DOHH2 (cell line): ENCODE results near the gene HDAC11.
A peak's percentile ranks its signal among the peaks of the same experiment; 100 is the strongest.

Experiments used
- H3F3A ChIP-seq: fragments of 200-600 bp; sonication (generic), shearing (Covaris generic); 2 replicates; pipeline ENCODE4 v1.6.0; 2016; ENCODE audit warnings: antibody characterized with exemption, mild to moderate bottlenecking; ENCODE audit not compliant: control insufficient read depth, insufficient read depth
- H3K27ac ChIP-seq: fragments of 200-600 bp; sonication (generic); 2 replicates; pipeline ENCODE4 v1.5.1; 2014; ENCODE audit warnings: low read depth, mild to moderate bottlenecking, low read length, moderate library complexity
- H3K27me3 ChIP-seq: fragments of 200-600 bp; sonication (generic); 2 replicates; pipeline ENCODE4 v1.6.1; 2014; ENCODE audit warnings: mild to moderate bottlenecking, low read length, mixed read lengths; ENCODE audit not compliant: control insufficient read depth
- H3K36me3 ChIP-seq: fragments of 200-600 bp; sonication (generic); 2 replicates; pipeline ENCODE4 v1.6.1; 2014; ENCODE audit warnings: mild to moderate bottlenecking, low read length, moderate library complexity, mixed read lengths; ENCODE audit not compliant: control insufficient read depth
- H3K4me1 ChIP-seq: fragments of 200-600 bp; sonication (generic); 2 replicates; pipeline ENCODE4 v1.6.1; 2014; ENCODE audit warnings: mild to moderate bottlenecking, low read length, mixed read lengths; ENCODE audit not compliant: control insufficient read depth
- H3K4me2 ChIP-seq: fragments of 200-600 bp; sonication (generic); 2 replicates; pipeline ENCODE4 v1.6.0; 2014; ENCODE audit warnings: mild to moderate bottlenecking, low read length, moderate library complexity
- H3K4me3 ChIP-seq: fragments of 200-600 bp; sonication (generic); 2 replicates; pipeline ENCODE4 v1.5.1; 2014; ENCODE audit warnings: mild to moderate bottlenecking, low read length, mixed read lengths
- H3K79me2 ChIP-seq: fragments of 200-600 bp; sonication (generic); 2 replicates; pipeline ENCODE4 v1.6.1; 2014; ENCODE audit warnings: mild to moderate bottlenecking, low read length, mixed read lengths; ENCODE audit not compliant: control insufficient read depth
- H3K9me2 ChIP-seq: fragments of 200-600 bp; sonication (generic); replicated peaks from 2 replicates; pipeline ENCODE4 v1.6.1; 2014; ENCODE audit warnings: mild to moderate bottlenecking, low read length, mixed read lengths; ENCODE audit not compliant: control insufficient read depth
- H3K9me3 ChIP-seq: fragments of 200-600 bp; sonication (generic); 2 replicates; pipeline ENCODE4 v1.6.1; 2014; ENCODE audit warnings: antibody characterized with exemption, low read length, mixed read lengths; ENCODE audit not compliant: control insufficient read depth, insufficient read depth
- H4K20me1 ChIP-seq: fragments of 200-600 bp; sonication (generic); 2 replicates; pipeline ENCODE4 v1.6.0; 2014; ENCODE audit warnings: low read depth, mild to moderate bottlenecking, antibody characterized with exemption, low read length, moderate library complexity; ENCODE audit not compliant: control insufficient read depth, insufficient read depth
- EZH2phosphoT487 ChIP-seq: fragments of 200-600 bp; sonication (generic); IDR thresholded peaks from 2 replicates; pipeline ENCODE4 v1.6.1; 2017; ENCODE audit warnings: borderline replicate concordance, mild to moderate bottlenecking, antibody characterized with exemption, low read length, moderate library complexity, mixed read lengths
- TF ChIP-seq, protein P1 (sequence below): fragments of 200-600 bp; sonication (generic); IDR thresholded peaks from one replicate; pipeline ENCODE4 v1.5.1; 2014; ENCODE audit warnings: antibody characterized with exemption, mild to moderate bottlenecking, low read depth, low read length; ENCODE audit not compliant: poor library complexity, severe bottlenecking

HDAC11 gene

GRCh38 chr3:13492976-13493866 is 13.1 kb downstream of the HDAC11 start:
- Histone ChIP-seq H3K27me3 (0 out of 2 replicates have a peak, but pooled peaks cover 3% of the 10 kb centered on the region), H3K79me2 (no peaks in the 10 kb centered on the region), H3K27ac (no peak overlapping the region), H3K4me1 (no peaks in the 10 kb centered on the region), H3K4me3 (no peak overlapping the region), H3K9me2 (no peaks in the 10 kb centered on the region), H4K20me1 (no peaks in the 10 kb centered on the region), H3K4me2 (no peak overlapping the region), H3K9me3 (no peaks in the 10 kb centered on the region), H3F3A (no peaks in the 10 kb centered on the region), H3K36me3 (no peaks in the 10 kb centered on the region)
- TF ChIP-seq, protein P1, sequence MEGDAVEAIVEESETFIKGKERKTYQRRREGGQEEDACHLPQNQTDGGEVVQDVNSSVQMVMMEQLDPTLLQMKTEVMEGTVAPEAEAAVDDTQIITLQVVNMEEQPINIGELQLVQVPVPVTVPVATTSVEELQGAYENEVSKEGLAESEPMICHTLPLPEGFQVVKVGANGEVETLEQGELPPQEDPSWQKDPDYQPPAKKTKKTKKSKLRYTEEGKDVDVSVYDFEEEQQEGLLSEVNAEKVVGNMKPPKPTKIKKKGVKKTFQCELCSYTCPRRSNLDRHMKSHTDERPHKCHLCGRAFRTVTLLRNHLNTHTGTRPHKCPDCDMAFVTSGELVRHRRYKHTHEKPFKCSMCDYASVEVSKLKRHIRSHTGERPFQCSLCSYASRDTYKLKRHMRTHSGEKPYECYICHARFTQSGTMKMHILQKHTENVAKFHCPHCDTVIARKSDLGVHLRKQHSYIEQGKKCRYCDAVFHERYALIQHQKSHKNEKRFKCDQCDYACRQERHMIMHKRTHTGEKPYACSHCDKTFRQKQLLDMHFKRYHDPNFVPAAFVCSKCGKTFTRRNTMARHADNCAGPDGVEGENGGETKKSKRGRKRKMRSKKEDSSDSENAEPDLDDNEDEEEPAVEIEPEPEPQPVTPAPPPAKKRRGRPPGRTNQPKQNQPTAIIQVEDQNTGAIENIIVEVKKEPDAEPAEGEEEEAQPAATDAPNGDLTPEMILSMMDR, result no peak
- no peak for TF ChIP-seq EZH2phosphoT487

DNA sequence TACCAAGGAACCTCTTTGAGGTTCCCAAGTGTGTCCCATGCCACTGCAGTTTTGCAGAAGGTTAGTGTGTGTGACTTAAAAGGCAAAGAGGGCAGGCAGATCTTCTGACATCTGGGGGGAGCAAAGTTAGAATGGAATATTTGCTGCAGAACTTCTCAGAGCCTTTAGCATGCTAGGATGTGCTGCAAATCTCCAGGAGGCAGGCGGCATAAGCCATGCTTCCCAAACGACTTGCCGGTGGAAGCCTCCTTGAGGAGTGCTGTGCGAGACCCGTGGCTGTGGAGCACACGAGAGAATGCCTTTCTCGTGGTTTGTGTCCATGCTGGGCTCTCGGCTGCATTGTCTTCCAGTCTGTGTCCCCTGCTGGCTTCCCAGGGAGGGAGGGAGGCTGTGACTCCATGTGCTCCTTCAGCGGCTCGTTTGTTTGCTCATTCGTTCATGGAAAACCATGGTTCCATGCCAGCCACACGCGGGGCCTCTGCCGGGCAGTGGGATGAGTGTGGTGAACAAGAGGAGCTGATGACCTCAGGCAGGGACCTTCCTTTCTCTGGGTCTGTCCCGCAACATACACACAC is 13.8 kb downstream of the HDAC11 start:
- Histone ChIP-seq H4K20me1 (no peaks in the 10 kb centered on the region), H3K9me3 (no peaks in the 10 kb centered on the region), H3K9me2 (no peaks in the 10 kb centered on the region), H3K27me3 (0 out of 2 replicates have a peak, but pooled peaks cover 3% of the 10 kb centered on the region), H3K36me3 (no peaks in the 10 kb centered on the region), H3K27ac (no peak overlapping the region), H3K4me2 (no peak overlapping the region), H3K4me1 (no peaks in the 10 kb centered on the region), H3K4me3 (no peak overlapping the region), H3F3A (no peaks in the 10 kb centered on the region), H3K79me2 (no peaks in the 10 kb centered on the region)
- TF ChIP-seq EZH2phosphoT487, result no peak
- TF ChIP-seq, protein P1, result no peak

- no peaks in the 10 kb centered on the region for H4K20me1 ChIP-seq
- H3K27ac ChIP-seq, result no peak overlapping the region
Measured at GRCh38 chr3:13494463-13495350, 14.6 kb downstream of the HDAC11 start.

More at GRCh38 chr3:13494463-13495350, 14.6 kb downstream of the HDAC11 start:
- no peaks in the 10 kb centered on the region for H3K9me3 ChIP-seq
- H3K27me3 ChIP-seq, result no peaks in the 10 kb centered on the region
- no peaks in the 10 kb centered on the region for H3K9me2 ChIP-seq
- no peaks in the 10 kb centered on the region for H3K79me2 ChIP-seq
- no peak overlapping the region for H3K4me3 ChIP-seq
- no peaks in the 10 kb centered on the region for H3K36me3 ChIP-seq
- TF ChIP-seq EZH2phosphoT487, result no peak
- TF ChIP-seq, protein P1, result peak; percentile 69
- H3K4me1 ChIP-seq, result no peaks in the 10 kb centered on the region
- H3K4me2 ChIP-seq, result no peak overlapping the region
- no peaks in the 10 kb centered on the region for H3F3A ChIP-seq
